Keratinocyte (primary cell): Measurements from ENCODE around the gene NT5C3A. TPM values are rescaled to one million over a fixed set of nuclear protein-coding genes. Genes with fewer than 3 reads are reported as not detected.
"Not testable (repeated sequence)": the region's sequence is repeated elsewhere in the genome, so short reads cannot be mapped to it uniquely, and the experiment has no call there.

Source experiments
- DNase-seq: peaks from one replicate; pipeline ENCODE4 v3.0.0-alpha.2; 2011; ENCODE audit warnings: low read depth, missing footprints, low spot score
- FAIRE-seq: peaks from 2 replicates; lab custom pipeline; 2011; peaks lifted over from hg19 to GRCh38; lab: Jason Lieb, UNC
- H2AFZ ChIP-seq: 2 replicates; pipeline ENCODE4 v1.6.0; 2012; ENCODE audit warnings: low read length, control low read depth, inconsistent platforms; ENCODE audit not compliant: control insufficient read depth
- H3K27ac ChIP-seq: 2 replicates; pipeline ENCODE4 v1.5.1; 2011; ENCODE audit warnings: low read length; ENCODE audit not compliant: control insufficient read depth, insufficient read depth
- H3K27me3 ChIP-seq: 3 replicates; pipeline ENCODE4 v1.6.0; 2011; ENCODE audit warnings: low read length; ENCODE audit not compliant: control insufficient read depth, insufficient read depth; ENCODE audit errors: extremely low read depth
- H3K36me3 ChIP-seq, 2 experiments: 2 replicates in 1 of 2; 3 replicates in 1 of 2; pipeline ENCODE4 v1.5.1; 2011; ENCODE audit warnings: low read length in 2 of 2, mild to moderate bottlenecking in 1 of 2; ENCODE audit not compliant: control insufficient read depth in 2 of 2, insufficient read depth in 2 of 2; ENCODE audit errors: extremely low read depth in 1 of 2
- H3K4me1 ChIP-seq: 3 replicates; pipeline ENCODE4 v1.5.1; 2011; ENCODE audit warnings: low read length; ENCODE audit not compliant: control insufficient read depth, insufficient read depth; ENCODE audit errors: extremely low read depth
- H3K4me2 ChIP-seq: 3 replicates; pipeline ENCODE4 v1.6.0; 2011; ENCODE audit warnings: low read depth, low read length; ENCODE audit not compliant: control insufficient read depth, insufficient read depth; ENCODE audit errors: extremely low read depth
- H3K4me3 ChIP-seq, 3 experiments: fragments of 200-600 bp in 1 of 3; sonication (generic) in 1 of 3; 2 replicates in 2 of 3; 3 replicates in 1 of 3; pipeline ENCODE4 v1.5.1; 2011 to 2016; ENCODE audit warnings: low read length in 3 of 3, mild to moderate bottlenecking in 3 of 3, control low read depth in 2 of 3, inconsistent platforms in 1 of 3, low read depth in 1 of 3, mixed read lengths in 1 of 3, mixed run types in 1 of 3, moderate library complexity in 1 of 3; ENCODE audit not compliant: control insufficient read depth in 2 of 3, insufficient read depth in 2 of 3; ENCODE audit errors: extremely low read depth in 1 of 3
- H3K79me2 ChIP-seq: 2 replicates; pipeline ENCODE4 v1.6.0; 2012; ENCODE audit warnings: low read length; ENCODE audit not compliant: control insufficient read depth, insufficient read depth
- H3K9ac ChIP-seq: 3 replicates; pipeline ENCODE4 v1.6.0; 2011; ENCODE audit warnings: low read length; ENCODE audit not compliant: control insufficient read depth, insufficient read depth; ENCODE audit errors: extremely low read depth
- H3K9me1 ChIP-seq: 3 replicates; pipeline ENCODE4 v1.6.0; 2011; ENCODE audit warnings: low read length; ENCODE audit not compliant: control insufficient read depth, insufficient read depth; ENCODE audit errors: extremely low read depth
- H3K9me3 ChIP-seq: 2 replicates; pipeline ENCODE4 v1.5.1; 2012; ENCODE audit warnings: low read depth, low read length; ENCODE audit not compliant: control insufficient read depth
- H4K20me1 ChIP-seq: 3 replicates; pipeline ENCODE4 v1.6.0; 2011; ENCODE audit warnings: low read length; ENCODE audit not compliant: control insufficient read depth, insufficient read depth; ENCODE audit errors: extremely low read depth
- dilution Hi-C: fragments of 300-500 bp; cut with MboI; formaldehyde crosslinking; loops from one replicate; pipeline ENCODE4 v1.7.0; 2020; ENCODE audit warnings: low sequenced_read_pairs; ENCODE audit not compliant: extremely low pct_ligation_motif_present
- polyA plus RNA-seq, 5 experiments: library from polyadenylated mRNA; depleted of rRNA in 3 of 5; stranded (reverse) in 3 of 5; stranded (forward) in 1 of 5; unstranded in 1 of 5; fragments of >200 nt; gene quantifications; 1 replicate in 1 of 5; 2 replicates in 3 of 5; 3 replicates in 1 of 5; pipeline versions ENCODE4 v1.2.1 to v1.2.3, GENCODE V29; 2011 to 2012; ENCODE audit warnings: missing spikeins in 2 of 5, low read depth in 1 of 5, low replicate concordance in 1 of 5

NT5C3A gene
- polyA plus RNA-seq, 1 donor (not counting 4 experiments of a cell fraction or from before 2014, with no cell fraction given) = 30.5 TPM

DNA sequence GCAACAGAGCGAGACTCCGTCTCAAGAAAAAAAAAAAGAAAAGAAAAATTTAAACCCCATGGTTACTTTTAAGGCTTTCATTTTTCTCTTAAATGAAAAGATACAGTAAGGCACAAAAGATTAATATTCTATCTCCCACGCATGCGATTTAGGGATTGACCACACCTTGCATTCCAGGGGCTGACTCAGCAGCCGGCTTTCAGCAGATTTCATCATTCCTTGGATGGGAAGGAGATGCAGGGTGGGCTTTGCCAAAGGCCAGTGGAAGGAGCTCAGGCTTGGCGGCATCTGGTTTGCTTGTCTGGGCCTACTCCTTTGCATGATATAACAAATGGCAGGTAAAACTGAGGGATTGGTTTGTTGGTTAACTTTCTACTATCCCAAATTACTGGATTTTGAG, 83.3 kb downstream of the NT5C3A start:
- H3K79me2 ChIP-seq, H4K20me1 ChIP-seq, H3K9me1 ChIP-seq, dilution Hi-C loops, DNase-seq, H3K36me3 ChIP-seq, H3K4me2 ChIP-seq, H3K4me3 ChIP-seq, H2AFZ ChIP-seq, H3K27me3 ChIP-seq, H3K9me3 ChIP-seq: not testable (repeated sequence)
- Histone ChIP-seq H3K9ac (peak overlapping the region; percentile 33), H3K27ac (peak overlapping the region; percentile 89), H3K4me1 (peaks cover 19% of the 10 kb centered on the region)
- peak; percentile 84 for FAIRE-seq

DNA sequence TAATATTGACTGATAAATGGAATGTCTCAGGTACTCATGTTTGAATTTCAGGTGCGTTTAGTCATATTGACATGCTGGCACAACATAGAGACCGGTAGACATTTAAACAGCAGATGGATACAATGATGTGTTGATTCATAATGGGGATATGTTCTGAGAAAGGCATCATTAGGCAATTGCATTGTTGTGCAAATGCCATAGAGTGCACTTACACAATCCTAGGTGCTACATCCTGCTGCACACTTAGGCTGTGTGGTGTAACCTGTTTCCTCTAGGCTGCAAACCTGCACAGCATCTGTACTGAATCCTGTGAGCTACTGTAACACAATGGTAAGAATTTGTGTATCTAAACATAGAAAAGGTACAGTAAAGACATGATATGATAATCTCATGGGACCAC, 85.4 kb downstream of the NT5C3A start:
- peak; percentile 74 for FAIRE-seq
- dilution Hi-C loops, H3K4me2 ChIP-seq, H3K9me1 ChIP-seq, H2AFZ ChIP-seq, H3K36me3 ChIP-seq, H3K9me3 ChIP-seq, H3K4me3 ChIP-seq, H3K9ac ChIP-seq, H4K20me1 ChIP-seq, H3K27me3 ChIP-seq, H3K79me2 ChIP-seq: not testable (repeated sequence)
- H3K4me1 ChIP-seq = peaks cover 19% of the 10 kb centered on the region
- peak overlapping the region; percentile 36 for H3K27ac ChIP-seq
- peak; percentile 59 for DNase-seq

DNA sequence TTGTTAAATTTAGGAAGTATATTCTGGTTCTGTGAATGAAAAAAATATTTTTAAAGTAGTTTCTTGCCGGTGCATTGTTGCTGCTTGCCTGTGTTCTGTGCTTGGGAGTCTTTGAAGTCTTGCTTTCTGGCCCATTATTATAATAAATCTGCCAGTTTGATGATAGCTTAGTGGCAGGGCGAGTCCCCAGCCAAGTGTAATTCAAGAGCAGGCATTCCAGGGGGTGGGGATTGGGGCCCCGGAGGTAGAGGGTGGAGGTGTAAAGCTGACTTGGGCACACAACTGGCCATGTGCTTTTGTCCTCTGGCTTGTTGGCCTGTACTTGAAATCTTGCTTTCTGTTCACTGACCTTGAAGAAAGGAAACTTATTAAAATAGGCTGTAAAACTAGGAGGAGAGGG, 90.6 kb downstream of the NT5C3A start:
- H3K27me3 ChIP-seq, dilution Hi-C loops: not testable (repeated sequence)

DNA sequence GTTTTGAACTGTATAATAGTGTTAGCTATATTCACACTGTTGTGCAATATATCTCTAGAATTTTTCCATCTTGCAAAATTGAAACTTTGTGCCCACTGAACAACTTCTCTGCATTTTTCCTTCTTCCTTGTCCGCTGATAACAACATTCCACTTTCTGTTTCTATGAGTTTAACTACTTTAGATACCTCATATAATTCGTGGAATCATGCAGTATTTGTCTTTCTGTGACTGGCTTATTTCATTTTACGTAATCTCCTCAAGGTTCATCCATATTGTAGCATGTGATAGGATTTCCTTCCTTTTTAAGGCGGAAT, 95.4 kb downstream of the NT5C3A start:
- H3K4me2 ChIP-seq, H3K9ac ChIP-seq, H3K4me1 ChIP-seq, H3K9me1 ChIP-seq, H4K20me1 ChIP-seq, dilution Hi-C loops, FAIRE-seq, H3K36me3 ChIP-seq, H3K4me3 ChIP-seq, H3K27me3 ChIP-seq, DNase-seq, H3K79me2 ChIP-seq, H3K9me3 ChIP-seq, H3K27ac ChIP-seq, H2AFZ ChIP-seq: not testable (repeated sequence)

More for the DNA sequence above, 90.6 kb downstream of the NT5C3A start:
- not testable (repeated sequence) for H3K27ac ChIP-seq, FAIRE-seq, H3K4me1 ChIP-seq, H2AFZ ChIP-seq, H4K20me1 ChIP-seq, DNase-seq, H3K4me3 ChIP-seq, H3K9me1 ChIP-seq, H3K9ac ChIP-seq, H3K79me2 ChIP-seq, H3K36me3 ChIP-seq, H3K9me3 ChIP-seq
- H3K4me2 ChIP-seq = peak overlapping the region; percentile 22

DNA sequence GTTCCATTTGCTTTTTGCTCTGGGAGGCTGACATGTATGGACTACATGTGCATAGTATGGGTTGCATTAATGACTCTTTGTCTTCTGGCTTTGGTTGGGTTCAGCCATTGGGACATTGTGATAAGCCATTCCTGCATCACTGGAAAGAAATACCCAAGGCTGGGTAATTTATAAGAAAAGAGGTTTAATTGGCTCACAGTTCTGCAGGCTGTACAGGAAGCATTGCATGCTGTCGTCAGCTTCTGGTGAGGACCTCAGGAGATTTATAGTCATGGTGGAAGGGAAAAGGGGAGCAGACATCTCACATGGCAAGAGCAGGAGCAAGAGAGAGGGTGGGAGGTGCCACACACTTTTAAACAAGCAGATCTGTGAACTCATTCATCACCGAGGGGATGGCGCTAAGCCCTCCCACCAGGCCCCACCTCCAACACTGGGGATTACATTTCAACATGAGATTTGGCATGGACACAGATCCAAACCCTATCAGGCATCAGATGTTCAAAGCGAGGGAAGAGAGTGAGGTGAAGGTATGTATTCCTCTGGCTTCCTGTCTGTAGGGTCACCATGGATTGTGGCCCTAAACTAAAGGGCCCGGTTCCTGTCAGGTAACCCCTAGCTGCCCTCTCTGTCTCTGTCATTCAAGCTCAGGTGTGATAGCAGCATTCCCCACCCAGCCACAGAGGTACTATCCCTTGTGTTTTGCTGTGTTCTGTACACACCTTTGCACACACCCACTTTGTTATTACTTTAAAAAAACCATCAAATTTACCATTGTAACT, 95.9 kb downstream of the NT5C3A start:
- H3K27ac ChIP-seq, H3K4me3 ChIP-seq, DNase-seq, FAIRE-seq, dilution Hi-C loops, H3K9me1 ChIP-seq, H3K9me3 ChIP-seq, H4K20me1 ChIP-seq, H3K79me2 ChIP-seq, H2AFZ ChIP-seq, H3K9ac ChIP-seq, H3K36me3 ChIP-seq, H3K4me1 ChIP-seq, H3K4me2 ChIP-seq, H3K27me3 ChIP-seq: not testable (repeated sequence)
